ENCODE results near the gene B3GNT4. TPM values are rescaled to one million over a fixed set of nuclear protein-coding genes. Genes with fewer than 3 reads are reported as not detected.
"Not testable (repeated sequence)": the region's sequence is repeated elsewhere in the genome, so short reads cannot be mapped to it uniquely, and the experiment has no call there.

B3GNT4 gene
- total RNA-seq, 1 donor from 2014 or later: not detected

- no peak for DNase-seq (ENCODE audit: low spot score)
Observed at GRCh38 chr12:122215771-122216170, 12.3 kb downstream of the B3GNT4 start.

GRCh38 chr12:122216445-122216844 is 12.9 kb downstream of the B3GNT4 start:
- DNase-seq (ENCODE audit: low spot score): no peak

DNA sequence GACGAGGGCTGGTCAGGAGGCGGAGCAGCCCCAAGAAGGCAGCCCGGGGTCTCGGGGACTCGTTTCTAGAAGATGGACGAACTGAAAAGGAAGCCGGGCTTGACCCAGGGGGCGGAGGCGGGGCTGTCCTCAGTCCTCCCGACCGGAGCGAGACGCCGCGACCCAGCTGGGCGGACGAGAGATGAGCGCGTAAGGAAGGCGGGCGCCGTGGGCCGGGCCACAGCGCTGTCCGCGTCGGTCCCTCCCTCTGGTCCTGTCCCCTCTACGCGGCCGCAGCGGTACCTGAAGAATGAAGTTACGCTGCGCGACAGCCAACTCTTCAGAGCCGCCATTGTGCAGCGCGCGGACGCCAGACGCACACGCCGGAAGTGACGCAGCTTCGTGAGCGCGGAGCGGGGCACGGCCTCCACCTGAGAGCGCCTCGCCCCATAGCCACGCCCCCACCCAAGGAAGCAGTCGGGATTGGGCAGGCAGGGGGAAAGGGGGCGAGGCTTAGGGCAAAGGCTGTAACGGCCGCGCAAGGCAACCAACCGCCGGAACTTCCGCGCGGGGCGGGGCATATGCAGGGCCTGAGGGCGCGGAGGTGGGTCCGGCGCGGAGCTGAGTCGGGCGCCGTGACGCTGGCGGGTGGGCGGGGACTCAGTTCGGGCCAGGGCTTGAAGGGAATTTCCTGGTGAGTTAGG is 22.3 kb downstream of the B3GNT4 start, which contains the start of gene DIABLO:
Gene DIABLO, minus strand, starts transcription at position 370 of the 683 bp plus-strand sequence. Its CDS starts 38 bp downstream, at position 332.
- DNase-seq (ENCODE audit: low spot score): peak; percentile 100

DNA sequence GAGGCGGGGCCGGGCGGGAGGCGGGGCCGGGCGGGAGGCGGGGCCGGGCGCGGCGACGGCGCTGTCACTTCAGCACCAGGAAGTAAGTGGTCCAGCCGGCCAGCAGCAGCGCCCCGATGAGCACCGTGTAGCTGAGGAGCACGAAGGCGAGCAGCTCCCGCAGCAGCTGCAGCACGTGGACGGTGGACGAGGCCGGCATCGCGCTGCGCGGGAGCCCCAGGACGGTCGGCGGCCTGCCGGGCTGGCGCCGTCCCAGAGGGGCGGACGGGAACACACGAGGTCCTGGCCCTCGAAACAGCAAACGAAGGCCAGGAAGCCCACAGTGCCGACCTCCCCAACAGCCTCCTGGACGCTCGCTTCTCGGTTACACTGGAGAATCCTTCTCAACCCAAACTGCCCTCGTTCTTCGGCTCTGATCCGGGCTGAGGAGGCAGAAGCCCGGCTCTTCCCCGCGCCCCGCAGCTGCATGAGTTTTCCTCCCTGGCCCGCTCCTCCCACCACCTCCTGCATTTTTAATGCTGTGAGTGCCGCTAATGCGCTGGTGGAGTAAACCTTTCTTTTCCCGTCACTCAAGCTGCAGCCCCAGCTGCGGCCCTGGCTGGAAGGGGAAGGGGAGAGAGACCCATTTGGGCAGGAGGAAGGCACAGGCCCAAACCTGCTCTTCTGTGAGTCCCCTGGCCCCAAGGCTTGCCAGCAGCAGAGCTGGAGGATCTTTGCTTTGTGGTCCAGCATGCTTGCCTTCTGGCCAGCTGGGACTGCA is 23.0 kb downstream of the B3GNT4 start:
- no peak for DNase-seq (ENCODE audit: low spot score)

DNA sequence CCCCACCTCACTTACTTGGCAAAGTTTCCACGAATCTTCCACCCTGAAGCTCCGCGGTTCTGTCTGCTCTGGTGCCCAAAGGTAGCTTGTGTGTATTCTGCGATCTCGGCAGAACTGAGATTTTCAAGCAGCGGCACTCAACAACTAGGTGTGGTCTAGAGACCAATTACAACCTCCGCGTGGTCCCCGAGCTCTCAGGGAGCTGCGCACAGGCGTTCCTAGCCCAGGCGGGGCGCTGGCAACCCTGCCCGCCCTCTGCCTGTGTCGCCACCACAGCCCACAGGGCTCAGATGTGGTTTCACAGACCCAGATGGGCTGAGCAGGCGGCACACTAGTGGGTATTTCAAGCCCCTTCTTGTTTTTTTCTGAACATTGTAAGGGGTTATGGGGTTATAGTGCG is 23.8 kb downstream of the B3GNT4 start:
- DNase-seq (ENCODE audit: low spot score): no peak

- no peak for DNase-seq (ENCODE audit: low spot score)
Observed at GRCh38 chr12:122228092-122228491, 24.6 kb downstream of the B3GNT4 start.

DNA sequence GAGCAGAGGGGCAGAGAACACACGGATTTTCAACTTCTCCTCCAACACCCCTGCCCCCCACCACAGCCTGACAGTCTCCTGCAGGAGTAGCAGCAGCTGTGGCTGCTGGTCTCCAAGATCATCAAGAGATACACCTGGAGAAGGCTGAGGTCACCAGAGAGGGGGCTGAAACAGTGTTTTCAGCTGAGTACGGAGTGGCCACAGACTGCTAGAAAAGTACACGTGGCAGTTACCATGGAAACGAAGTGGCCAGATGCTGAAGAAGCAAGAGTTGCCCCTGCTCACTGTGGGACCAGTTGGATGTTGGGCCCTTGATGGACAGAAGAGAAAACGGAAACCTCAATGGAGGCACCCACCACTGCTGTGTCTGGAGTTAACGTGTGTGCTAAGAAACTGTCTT is 27.3 kb downstream of the B3GNT4 start:
- DNase-seq (ENCODE audit: low spot score): no peak

GRCh38 chr12:122232691-122233090 is 29.2 kb downstream of the B3GNT4 start:
- DNase-seq (ENCODE audit: low spot score): no peak

DNA sequence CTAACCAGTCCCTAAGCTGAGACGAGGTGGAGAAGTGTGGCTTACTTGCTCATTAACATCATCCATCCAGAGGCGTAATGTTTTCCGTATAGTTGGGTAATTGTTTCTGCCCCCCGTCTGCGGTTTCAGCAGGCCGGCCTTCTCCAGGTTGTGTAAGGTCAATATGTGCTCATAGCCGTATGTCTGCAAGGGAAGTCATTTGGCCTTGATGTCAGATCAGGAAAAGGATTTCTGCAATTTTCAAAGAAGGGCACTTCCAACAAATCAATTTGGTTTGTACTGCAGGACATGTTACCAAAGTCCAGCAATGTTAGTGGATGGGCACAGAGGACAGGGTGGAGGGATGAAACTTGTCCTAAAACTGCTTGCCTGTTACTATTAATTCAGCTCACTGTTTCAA is 32.2 kb downstream of the B3GNT4 start:
- DNase-seq (ENCODE audit: low spot score): no peak

DNA sequence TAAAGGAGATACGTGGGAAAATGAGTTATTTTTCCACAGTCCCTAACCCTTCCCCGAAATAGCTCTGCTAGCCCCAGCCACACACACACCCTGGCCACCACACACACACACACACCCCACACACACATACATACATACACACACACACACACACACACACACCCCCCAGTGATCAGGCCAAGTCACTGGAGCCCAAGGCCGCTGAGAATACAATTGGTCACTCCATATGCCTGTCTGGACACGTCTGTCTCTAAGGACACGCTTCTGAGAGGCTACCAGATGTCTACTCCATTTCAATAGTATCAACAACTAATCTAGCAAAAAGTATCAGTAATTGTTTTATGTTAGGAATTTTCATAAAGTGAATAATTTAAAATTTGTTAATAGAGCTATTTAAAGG is 35.4 kb downstream of the B3GNT4 start:
- no peak for DNase-seq (ENCODE audit: low spot score)

GRCh38 chr12:122243965-122244364 is 40.5 kb downstream of the B3GNT4 start:
- DNase-seq (ENCODE audit: low spot score): no peak

GRCh38 chr12:122244565-122245371 is 41.3 kb downstream of the B3GNT4 start:
- DNase-seq (ENCODE audit: low spot score): no peak

GRCh38 chr12:122245553-122245952 is 42.0 kb downstream of the B3GNT4 start:
- DNase-seq (ENCODE audit: low spot score): no peak

DNA sequence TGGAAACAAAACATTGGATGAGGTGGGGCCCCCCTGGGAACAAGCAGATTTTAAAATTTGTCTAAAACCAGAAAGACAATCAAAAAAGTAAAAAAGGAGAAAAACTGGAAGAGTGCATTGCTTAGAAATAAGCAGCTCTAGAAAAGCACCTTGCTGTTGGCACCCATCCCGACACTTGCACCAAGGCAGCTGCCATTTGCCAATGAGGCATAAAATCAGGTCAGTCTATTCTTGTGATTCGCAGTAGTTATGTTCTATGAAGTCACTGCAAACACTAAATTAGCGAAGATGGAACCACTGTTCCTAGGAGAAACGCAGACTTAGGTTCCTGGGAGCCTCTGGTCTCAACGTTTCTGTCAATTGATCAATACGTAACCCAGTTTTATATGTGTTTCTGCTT is 46.5 kb downstream of the B3GNT4 start:
- no peak for DNase-seq (ENCODE audit: low spot score)

DNA sequence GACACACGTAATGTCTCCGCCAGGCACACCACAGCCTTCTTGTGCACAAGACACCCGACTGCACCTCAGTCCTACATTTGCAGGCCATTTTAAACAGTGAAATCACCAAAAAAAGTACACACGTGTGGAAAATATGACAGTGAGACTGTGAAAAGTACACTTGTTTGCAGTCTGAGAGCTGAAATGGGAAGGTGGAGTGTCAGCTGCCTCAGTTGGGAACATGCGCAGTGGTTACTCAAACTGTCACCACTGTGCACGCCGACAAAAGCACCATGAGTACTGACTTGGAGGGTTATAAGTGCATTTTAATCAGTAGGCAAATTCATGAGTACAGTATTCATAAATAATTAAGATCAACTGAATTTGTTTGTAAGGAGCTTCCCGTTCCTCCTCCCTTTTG is 47.0 kb downstream of the B3GNT4 start:
- DNase-seq (ENCODE audit: low spot score): no peak

GRCh38 chr12:122258462-122258861 is 55.0 kb downstream of the B3GNT4 start:
- DNase-seq (ENCODE audit: low spot score): not testable (repeated sequence)

Other genes with a start within 250 kb of the B3GNT4 start
- gene BCL7A, start 181.8 kb upstream of the B3GNT4 start, total RNA-seq: 14.8 TPM
- 72.2 TPM for gene MLXIP, start 125.0 kb upstream of the B3GNT4 start, total RNA-seq
- gene IL31, start 29.5 kb upstream of the B3GNT4 start, total RNA-seq: not detected
- 0.86 TPM for gene LRRC43, start 20.6 kb upstream of the B3GNT4 start, total RNA-seq
- 62.2 TPM for gene DIABLO, start 22.3 kb downstream of the B3GNT4 start, total RNA-seq
- 19.9 TPM for gene VPS33A, start 62.8 kb downstream of the B3GNT4 start, total RNA-seq
- gene CLIP1, start 219.0 kb downstream of the B3GNT4 start, total RNA-seq: 110 TPM

Data from ureter (tissue), 1 donor.